RWPE1 (cell line): ENCODE data around the gene ETNPPL.

Source experiments
- CTCF ChIA-PET: fragments of 350-600 bp; sonication (Branson Sonifier 250); formaldehyde crosslinking; extraction: SDS; loops from one replicate; lab custom pipeline; 2021; lab: Yijun Ruan, JAX
- POLR2A ChIA-PET: fragments of 400-600 bp; formaldehyde crosslinking; extraction: SDS; loops from one replicate; lab custom pipeline; 2020; ENCODE audit warnings: antibody characterized with exemption; ENCODE audit not compliant: low non-redundant PET; lab: Yijun Ruan, JAX
- DNase-seq: peaks from one replicate; pipeline ENCODE4 v3.0.0; 2012; ENCODE audit warnings: low spot score
- H3K27ac ChIP-seq: fragments of 450-650 bp; 2 replicates; pipeline ENCODE4 v1.5.1; 2017
- TF ChIP-seq, protein P1 (sequence below): fragments of 450-650 bp; conservative IDR thresholded peaks from 2 replicates; pipeline ENCODE4 v1.5.1; 2017; ENCODE audit warnings: low read depth, mild to moderate bottlenecking

Gene ETNPPL

DNA sequence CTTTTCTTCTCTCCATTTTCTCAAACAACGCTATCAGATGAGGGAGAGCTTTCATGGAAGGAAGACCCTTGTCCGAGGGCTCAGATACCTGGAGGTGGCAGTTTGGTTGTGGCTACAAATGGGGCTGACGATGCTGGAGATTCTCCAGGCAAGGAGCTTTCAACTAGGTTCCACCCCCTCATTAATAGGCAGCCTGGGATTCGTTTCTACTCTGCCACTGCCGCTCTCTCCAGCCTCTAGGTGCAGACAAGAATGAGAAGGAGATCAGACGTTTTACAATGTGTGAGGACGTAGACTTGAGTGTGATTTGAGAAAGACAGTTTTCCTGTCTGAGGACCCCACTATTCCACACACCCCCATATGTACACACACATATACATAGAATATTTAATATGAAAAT is 53.1 kb downstream of the ETNPPL start:
- ChIA-PET POLR2A (no interaction called here), CTCF (no interaction called here)
- DNase-seq = no peak
- TF ChIP-seq, protein P1, sequence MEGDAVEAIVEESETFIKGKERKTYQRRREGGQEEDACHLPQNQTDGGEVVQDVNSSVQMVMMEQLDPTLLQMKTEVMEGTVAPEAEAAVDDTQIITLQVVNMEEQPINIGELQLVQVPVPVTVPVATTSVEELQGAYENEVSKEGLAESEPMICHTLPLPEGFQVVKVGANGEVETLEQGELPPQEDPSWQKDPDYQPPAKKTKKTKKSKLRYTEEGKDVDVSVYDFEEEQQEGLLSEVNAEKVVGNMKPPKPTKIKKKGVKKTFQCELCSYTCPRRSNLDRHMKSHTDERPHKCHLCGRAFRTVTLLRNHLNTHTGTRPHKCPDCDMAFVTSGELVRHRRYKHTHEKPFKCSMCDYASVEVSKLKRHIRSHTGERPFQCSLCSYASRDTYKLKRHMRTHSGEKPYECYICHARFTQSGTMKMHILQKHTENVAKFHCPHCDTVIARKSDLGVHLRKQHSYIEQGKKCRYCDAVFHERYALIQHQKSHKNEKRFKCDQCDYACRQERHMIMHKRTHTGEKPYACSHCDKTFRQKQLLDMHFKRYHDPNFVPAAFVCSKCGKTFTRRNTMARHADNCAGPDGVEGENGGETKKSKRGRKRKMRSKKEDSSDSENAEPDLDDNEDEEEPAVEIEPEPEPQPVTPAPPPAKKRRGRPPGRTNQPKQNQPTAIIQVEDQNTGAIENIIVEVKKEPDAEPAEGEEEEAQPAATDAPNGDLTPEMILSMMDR = no peak
- no peak overlapping the region for H3K27ac ChIP-seq

GRCh38 chr4:108709234-108709633 is 53.6 kb downstream of the ETNPPL start:
- H3K27ac ChIP-seq = no peak overlapping the region
- ChIA-PET POLR2A (no interaction called here), CTCF (no interaction called here)
- no peak for DNase-seq
- TF ChIP-seq, protein P1 = no peak

GRCh38 chr4:108706289-108706688 is 56.6 kb downstream of the ETNPPL start:
- ChIA-PET POLR2A (no interaction called here), CTCF (no interaction called here)
- H3K27ac ChIP-seq = no peak overlapping the region
- no peak for DNase-seq
- TF ChIP-seq, protein P1 = no peak

DNA sequence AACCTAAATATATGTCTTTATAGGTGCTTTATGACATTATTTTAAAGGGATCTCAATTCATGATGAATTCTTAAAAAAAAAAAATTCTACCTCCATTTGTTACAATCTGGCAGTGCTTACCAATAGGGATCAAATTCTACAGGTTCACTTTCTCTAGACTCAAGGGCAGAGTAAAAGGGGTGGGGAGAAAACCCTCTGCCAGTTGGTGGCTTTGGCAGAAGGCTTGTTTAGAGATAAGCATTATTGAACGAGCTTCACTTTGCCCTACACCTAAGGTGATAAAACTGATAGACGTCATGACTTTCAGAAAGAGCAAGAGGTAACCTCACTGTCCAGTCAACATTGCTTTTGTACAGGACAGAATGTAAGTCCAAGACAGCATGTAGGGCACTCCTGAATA is 58.9 kb downstream of the ETNPPL start:
- ChIA-PET CTCF (interaction anchor here (0.8 kb wide), 1 partner anchor 757 kb away, joined by 4 read pairs; no protein-coding TSS in a partner anchor), POLR2A (no interaction called here)
- no peak overlapping the region for H3K27ac ChIP-seq
- DNase-seq = no peak
- TF ChIP-seq, protein P1 = no peak

- ChIA-PET POLR2A (no interaction called here), CTCF (interaction anchor here (0.8 kb wide), 1 partner anchor 756 kb away, joined by 4 read pairs; no protein-coding TSS in a partner anchor)
- TF ChIP-seq, protein P1 = no peak
- DNase-seq = no peak
- H3K27ac ChIP-seq = no peak overlapping the region
Measured at GRCh38 chr4:108703370-108703769, 59.5 kb downstream of the ETNPPL start.

- DNase-seq = no peak
- TF ChIP-seq, protein P1 = no peak
- H3K27ac ChIP-seq = no peak overlapping the region
- POLR2A ChIA-PET = no interaction called here
- CTCF ChIA-PET = no interaction called here
Measured at GRCh38 chr4:108702960-108703359, 59.9 kb downstream of the ETNPPL start.
